ENCODE data around the gene CFAP57. TPM values are rescaled to one million over a fixed set of nuclear protein-coding genes. Genes with fewer than 3 reads are reported as not detected.

Gene CFAP57
- total RNA-seq, 1 experiment from 2014 or later = 0.23 TPM

DNA sequence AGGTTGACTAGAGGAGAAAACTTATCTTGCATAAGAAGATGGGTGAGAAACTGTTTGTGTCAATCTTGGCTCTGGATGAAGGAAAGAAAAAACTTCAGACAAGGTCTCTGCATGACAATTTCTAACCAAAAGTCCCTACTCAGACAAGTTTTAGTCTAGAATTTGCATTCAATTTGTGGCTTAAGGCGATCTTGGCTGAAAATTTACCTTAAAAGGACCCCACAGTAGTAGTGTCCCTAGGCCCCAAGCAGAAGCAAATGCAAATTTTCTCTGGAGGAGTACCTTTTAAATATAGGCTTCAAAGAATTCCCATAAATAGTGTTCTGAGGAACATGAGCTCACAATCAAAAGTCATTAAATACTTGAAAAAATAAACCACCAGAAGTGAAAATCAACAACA is 80.1 kb downstream of the CFAP57 start:
- Mint-ChIP-seq H3K27ac (ENCODE audit: unreplicated experiment) (no peak overlapping the region), H3K4me1 (ENCODE audit: low read depth, unreplicated experiment) (no peaks in the 10 kb centered on the region), H3K36me3 (ENCODE audit: insufficient read depth, unreplicated experiment) (no peaks in the 10 kb centered on the region), H3K4me3 (ENCODE audit: unreplicated experiment) (no peak overlapping the region), H3K9me3 (ENCODE audit: unreplicated experiment) (peaks cover 30% of the 10 kb centered on the region), H3K27me3 (ENCODE audit: insufficient read depth, unreplicated experiment) (peaks cover 6% of the 10 kb centered on the region)
- CTCF ChIA-PET = no interaction called here
- DNase-seq = no peak
- H3K9me3 ChIP-seq = peaks cover 10% of the 10 kb centered on the region; the same call in 1 of the 2 replicates
- no TSS peak for BruUV-seq (replicated peaks)
- TF ChIP-seq CTCF (IDR thresholded peaks at IDR 0.05; ENCODE audit: insufficient read depth in 1 of 2, low read depth in 1 of 2, low read length in 1 of 2, severe bottlenecking in 1 of 2, unreplicated experiment in 1 of 2) = no peak
- POLR2A ChIA-PET = no interaction called here
- no peaks in the 10 kb centered on the region for H3K36me3 ChIP-seq (ENCODE audit: control insufficient read depth, insufficient read depth, low read length)
- H3K4me3 ChIP-seq (ENCODE audit: low read depth, low read length) = no peak overlapping the region
- intact Hi-C loops (cut with micrococcal nuclease; ENCODE audit: unreplicated experiment) = no loop called here
- no peaks in the 10 kb centered on the region for H3K4me1 ChIP-seq
- H3K27me3 ChIP-seq (replicated peaks; ENCODE audit: control insufficient read depth, insufficient read depth, low read length) = no peaks in the 10 kb centered on the region

- ChIA-PET CTCF (no interaction called here), POLR2A (no interaction called here)
- DNase-seq = no peak
- Histone ChIP-seq H3K4me1 (no peaks in the 10 kb centered on the region), H3K9me3 (peaks cover 6% of the 10 kb centered on the region; the same call in 1 of the 2 replicates), H3K4me3 (ENCODE audit: low read depth, low read length) (no peak overlapping the region), H3K36me3 (ENCODE audit: control insufficient read depth, insufficient read depth, low read length) (no peaks in the 10 kb centered on the region), H3K27me3 (replicated peaks; ENCODE audit: control insufficient read depth, insufficient read depth, low read length) (no peaks in the 10 kb centered on the region)
- Mint-ChIP-seq H3K4me1 (ENCODE audit: low read depth, unreplicated experiment) (no peaks in the 10 kb centered on the region), H3K36me3 (ENCODE audit: insufficient read depth, unreplicated experiment) (no peaks in the 10 kb centered on the region), H3K27me3 (ENCODE audit: insufficient read depth, unreplicated experiment) (peaks cover 6% of the 10 kb centered on the region), H3K27ac (ENCODE audit: unreplicated experiment) (no peak overlapping the region), H3K9me3 (ENCODE audit: unreplicated experiment) (peaks cover 28% of the 10 kb centered on the region), H3K4me3 (ENCODE audit: unreplicated experiment) (no peak overlapping the region)
- intact Hi-C loops (cut with micrococcal nuclease; ENCODE audit: unreplicated experiment) = no loop called here
- BruUV-seq (replicated peaks) = no TSS peak
- TF ChIP-seq CTCF (IDR thresholded peaks at IDR 0.05; ENCODE audit: insufficient read depth in 1 of 2, low read depth in 1 of 2, low read length in 1 of 2, severe bottlenecking in 1 of 2, unreplicated experiment in 1 of 2) = no peak
These were observed 81.0 kb downstream of the CFAP57 start for GRCh38 chr1:43253173-43253572.

DNA sequence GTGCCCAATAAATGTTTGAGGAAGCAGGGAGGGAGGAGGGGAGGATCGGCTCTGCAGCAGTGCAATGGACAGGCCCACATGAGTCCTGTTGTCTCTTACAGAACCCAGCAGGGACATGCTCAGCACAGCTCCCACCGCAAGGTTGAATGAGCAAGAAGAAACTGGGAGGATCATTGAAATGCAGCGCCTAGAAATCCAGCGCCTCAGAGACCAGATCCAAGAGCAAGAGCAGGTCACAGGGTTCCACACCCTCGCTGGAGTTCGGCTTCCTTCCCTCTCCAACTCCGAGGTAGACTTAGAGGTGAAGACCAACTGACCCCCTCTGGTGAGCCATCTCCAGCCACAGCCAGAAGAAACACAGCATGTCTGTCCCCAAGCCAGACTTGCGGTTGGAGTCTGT is 81.7 kb downstream of the CFAP57 start:
- peaks cover 6% of the 10 kb centered on the region for H3K27me3 Mint-ChIP-seq (ENCODE audit: insufficient read depth, unreplicated experiment)
- ChIA-PET CTCF (no interaction called here), POLR2A (no interaction called here)
- no peak overlapping the region for H3K4me3 Mint-ChIP-seq (ENCODE audit: unreplicated experiment)
- H3K36me3 ChIP-seq (ENCODE audit: control insufficient read depth, insufficient read depth, low read length) = no peaks in the 10 kb centered on the region
- no peaks in the 10 kb centered on the region for H3K27me3 ChIP-seq (replicated peaks; ENCODE audit: control insufficient read depth, insufficient read depth, low read length)
- H3K4me3 ChIP-seq (ENCODE audit: low read depth, low read length) = no peak overlapping the region
- intact Hi-C loops (cut with micrococcal nuclease; ENCODE audit: unreplicated experiment) = no loop called here
- no peak for TF ChIP-seq CTCF (IDR thresholded peaks at IDR 0.05; ENCODE audit: insufficient read depth in 1 of 2, low read depth in 1 of 2, low read length in 1 of 2, severe bottlenecking in 1 of 2, unreplicated experiment in 1 of 2)
- H3K36me3 Mint-ChIP-seq (ENCODE audit: insufficient read depth, unreplicated experiment) = no peaks in the 10 kb centered on the region
- peaks cover 28% of the 10 kb centered on the region for H3K9me3 Mint-ChIP-seq (ENCODE audit: unreplicated experiment)
- no peaks in the 10 kb centered on the region for H3K4me1 ChIP-seq
- DNase-seq = no peak
- peaks cover 6% of the 10 kb centered on the region; the same call in 1 of the 2 replicates for H3K9me3 ChIP-seq
- no peak overlapping the region for H3K27ac Mint-ChIP-seq (ENCODE audit: unreplicated experiment)
- BruUV-seq (replicated peaks) = no TSS peak
- H3K4me1 Mint-ChIP-seq (ENCODE audit: low read depth, unreplicated experiment) = no peaks in the 10 kb centered on the region
